HCT116 (cell line): ENCODE results near the gene UBE2S. TPM values are rescaled to one million over a fixed set of nuclear protein-coding genes. Genes with fewer than 3 reads are reported as not detected.

Experiments
- ATAC-seq: fragments of 200-7000 bp; cut with Tn5 transposase; 2 replicates; pipeline ENCODE4 v1.9.1; 2020; ENCODE audit warnings: mild to moderate bottlenecking, moderate library complexity
- BruUV-seq: library from RNA; stranded (reverse); fragments of 400-500 nt; replicated peaks from 2 replicates; lab custom pipeline; 2021; lab: Mats Ljungman, UMichigan
- CTCF ChIA-PET: fragments of 300-600 bp; sonication (Branson Sonifier 250); formaldehyde crosslinking; loops from one replicate; lab custom pipeline; 2021; ENCODE audit warnings: antibody characterized with exemption; lab: Charles Lee
- POLR2A ChIA-PET: fragments of 300-600, 350-600 bp; sonication (Branson Sonifier 250); formaldehyde crosslinking; loops from one replicate; lab custom pipeline; 2021; ENCODE audit warnings: antibody characterized with exemption; lab: Charles Lee
- RAD21 ChIA-PET, 2 experiments: fragments of 300-600 bp; sonication (Branson Sonifier 250); formaldehyde crosslinking; loops; one replicate each; lab custom pipeline; 2023; ENCODE audit warnings: low total read pairs in 2 of 2; ENCODE audit not compliant: uncharacterized antibody in 2 of 2, unreplicated experiment in 2 of 2, low non-redundant PET in 1 of 2; lab: Charles Lee
- DNase-seq: peaks from one replicate; pipeline ENCODE4 v3.0.0-alpha.2; 2010; ENCODE audit warnings: low read depth, low spot score
- H2AFZ ChIP-seq: fragments of 200-600 bp; shearing (Covaris generic), sonication (generic); 2 replicates; pipeline ENCODE4 v1.6.1; 2017; ENCODE audit warnings: low read depth, mixed run types, mixed read lengths, antibody characterized with exemption, low read length; ENCODE audit not compliant: poor library complexity, severe bottlenecking
- H3K27ac ChIP-seq: 2 replicates; pipeline ENCODE4 v1.5.1; 2012; ENCODE audit warnings: low read depth, low read length
- H3K27me3 ChIP-seq: fragments of 200-600 bp; sonication (generic); 2 replicates; pipeline ENCODE4 v1.6.1; 2016; ENCODE audit warnings: mixed run types, low read length, mixed read lengths; ENCODE audit not compliant: insufficient read depth
- H3K36me3 ChIP-seq, 2 experiments: fragments of 200-500 bp in 1 of 2; fragments of 200-600 bp in 1 of 2; sonication (Bioruptor generic) in 1 of 2; sonication (generic) in 1 of 2; 2 replicates each; pipeline versions ENCODE4 v1.5.1 to v1.6.1; 2014 to 2016; ENCODE audit warnings: low read length in 2 of 2, inconsistent platforms in 1 of 2, mixed read lengths in 1 of 2, mixed run types in 1 of 2; ENCODE audit not compliant: insufficient read depth in 2 of 2, control insufficient read depth in 1 of 2
- H3K4me1 ChIP-seq, 2 experiments: fragments of 200-600 bp in 1 of 2; sonication (generic) in 1 of 2; 2 replicates each; pipeline versions ENCODE4 v1.5.1 to v1.6.1; 2012 to 2017; ENCODE audit warnings: low read length in 2 of 2, inconsistent platforms in 1 of 2, mild to moderate bottlenecking in 1 of 2, mixed read lengths in 1 of 2, mixed run types in 1 of 2, moderate library complexity in 1 of 2; ENCODE audit not compliant: insufficient read depth in 2 of 2, control insufficient read depth in 1 of 2
- H3K4me2 ChIP-seq: fragments of 200-600 bp; sonication (generic); 2 replicates; pipeline ENCODE4 v1.6.1; 2017; ENCODE audit warnings: mixed run types, low read length, mixed read lengths
- H3K4me3 ChIP-seq, 2 experiments: fragments of 200-600 bp in 1 of 2; sonication (generic) in 1 of 2; replicated peaks in 1 of 2; 2 replicates each; pipeline ENCODE4 v1.5.1; 2011 to 2016; ENCODE audit warnings: low read length in 2 of 2, control low read depth in 1 of 2, low read depth in 1 of 2, mild to moderate bottlenecking in 1 of 2, mixed read lengths in 1 of 2, mixed run types in 1 of 2
- H3K79me2 ChIP-seq: fragments of 200-600 bp; sonication (generic); 2 replicates; pipeline ENCODE4 v1.6.1; 2017; ENCODE audit warnings: mild to moderate bottlenecking, mixed run types, low read length, moderate library complexity, mixed read lengths; ENCODE audit not compliant: insufficient read depth
- H3K9ac ChIP-seq: fragments of 200-600 bp; sonication (generic); 2 replicates; pipeline ENCODE4 v1.6.1; 2016; ENCODE audit warnings: low read length, mixed read lengths
- H3K9me2 ChIP-seq: fragments of 200-600 bp; sonication (generic), shearing (Covaris generic); 2 replicates; pipeline ENCODE4 v1.6.1; 2017; ENCODE audit warnings: mixed run types, mild to moderate bottlenecking, moderate library complexity; ENCODE audit not compliant: insufficient read depth
- H3K9me3 ChIP-seq, 2 experiments: fragments of 200-500 bp in 1 of 2; fragments of 200-600 bp in 1 of 2; sonication (Bioruptor generic) in 1 of 2; sonication (generic) in 1 of 2; 2 replicates each; pipeline ENCODE4 v1.6.1; 2014 to 2017; ENCODE audit warnings: low read length in 2 of 2, mixed read lengths in 2 of 2, inconsistent platforms in 1 of 2, low read depth in 1 of 2, mild to moderate bottlenecking in 1 of 2, mixed run types in 1 of 2, moderate library complexity in 1 of 2; ENCODE audit not compliant: control insufficient read depth in 1 of 2, insufficient read depth in 1 of 2
- H4K20me1 ChIP-seq: fragments of 200-600 bp; sonication (generic), shearing (Covaris generic); 2 replicates; pipeline ENCODE4 v1.6.1; 2017; ENCODE audit warnings: mixed run types, mild to moderate bottlenecking, moderate library complexity; ENCODE audit not compliant: insufficient read depth
- CBX3 ChIP-seq: IDR thresholded peaks from 2 replicates; pipeline ENCODE4 v1.6.1; 2012; ENCODE audit warnings: low read depth
- CEBPB ChIP-seq: IDR thresholded peaks from 2 replicates; pipeline ENCODE4 v1.6.1; 2012; ENCODE audit warnings: low read depth
- EGR1 ChIP-seq: IDR thresholded peaks from 2 replicates; pipeline ENCODE4 v1.6.1; 2012; ENCODE audit warnings: low read depth
- ELF1 ChIP-seq: IDR thresholded peaks from 2 replicates; pipeline ENCODE4 v1.6.1; 2012; ENCODE audit warnings: low read depth, borderline replicate concordance
- EZH2 ChIP-seq: fragments of 200-600 bp; sonication (generic); IDR thresholded peaks from 2 replicates; pipeline ENCODE4 v1.6.1; 2017; ENCODE audit warnings: antibody characterized with exemption, mixed run types
- EZH2phosphoT487 ChIP-seq: fragments of 200-600 bp; IDR thresholded peaks from 2 replicates; pipeline ENCODE4 v1.6.1; 2018; ENCODE audit warnings: antibody characterized with exemption, borderline replicate concordance
- JUND ChIP-seq: IDR thresholded peaks from 2 replicates; pipeline ENCODE4 v1.6.1; 2012
- POLR2A ChIP-seq: IDR thresholded peaks from 2 replicates; pipeline ENCODE4 v1.7.0; 2011; ENCODE audit warnings: borderline replicate concordance; ENCODE audit not compliant: insufficient read depth, insufficient read length; ENCODE audit errors: extremely low read depth
- POLR2AphosphoS5 ChIP-seq: IDR thresholded peaks from 2 replicates; pipeline ENCODE4 v1.6.1; 2011; ENCODE audit warnings: mild to moderate bottlenecking, low read depth, low read length, moderate library complexity
- SIN3A ChIP-seq: IDR thresholded peaks from 2 replicates; pipeline ENCODE4 v1.6.1; 2012; ENCODE audit warnings: low read depth
- SRF ChIP-seq: IDR thresholded peaks from 2 replicates; pipeline ENCODE4 v1.6.1; 2012; ENCODE audit warnings: low read depth
- TCF7L2 ChIP-seq: IDR thresholded peaks from 2 replicates; pipeline ENCODE4 v1.7.0; 2011; ENCODE audit warnings: borderline replicate concordance, inconsistent platforms; ENCODE audit not compliant: insufficient read depth, insufficient read length; ENCODE audit errors: extremely low read depth
- YY1 ChIP-seq: IDR thresholded peaks from 2 replicates; pipeline ENCODE4 v1.6.1; 2011; ENCODE audit warnings: low read length, low read depth, moderate library complexity, mild to moderate bottlenecking; ENCODE audit not compliant: insufficient replicate concordance; ENCODE audit errors: extremely low read depth
- ZFX ChIP-seq: fragments of 450-650 bp; IDR thresholded peaks from 2 replicates; pipeline ENCODE4 v1.6.1; 2017
- ZNF274 ChIP-seq: fragments of 200-500 bp; sonication (Bioruptor generic); IDR thresholded peaks from 2 replicates; pipeline ENCODE4 v1.6.1; 2014; ENCODE audit warnings: mild to moderate bottlenecking, low read depth, low read length, inconsistent platforms
- intact Hi-C: fragments of 100-400 bp; cut with micrococcal nuclease; formaldehyde crosslinking; loops from 2 replicates; pipeline ENCODE4 v1.10.0; 2022
- total RNA-seq: library from RNA; stranded (reverse); gene quantifications from one replicate; pipeline ENCODE4 v1.2.1, GENCODE V29; 2021; ENCODE audit not compliant: unreplicated experiment
- TF ChIP-seq, protein P1 (sequence below), 3 experiments: fragments of 200-600 bp in 1 of 3; sonication (generic) in 1 of 3; IDR thresholded peaks in 2 of 3; conservative IDR thresholded peaks in 1 of 3; 2 replicates each; pipeline ENCODE4 v1.5.1; 2012 to 2017; ENCODE audit warnings: low read depth in 2 of 3, low read length in 2 of 3, antibody characterized with exemption in 1 of 3, borderline replicate concordance in 1 of 3, control low read depth in 1 of 3, mild to moderate bottlenecking in 1 of 3, mixed read lengths in 1 of 3, mixed run types in 1 of 3, moderate library complexity in 1 of 3; ENCODE audit not compliant: insufficient read depth in 1 of 3
- TF ChIP-seq, protein P2 (sequence below): IDR thresholded peaks from 2 replicates; pipeline ENCODE4 v1.6.1; 2012
- TF ChIP-seq, protein P3 (sequence below): IDR thresholded peaks from 2 replicates; pipeline ENCODE4 v1.6.1; 2012
- TF ChIP-seq, protein P4 (sequence below): IDR thresholded peaks from 2 replicates; pipeline ENCODE4 v1.6.1; 2011; ENCODE audit warnings: mild to moderate bottlenecking, low read length, moderate library complexity; ENCODE audit not compliant: insufficient replicate concordance; ENCODE audit errors: extremely low read depth

The UBE2S gene
- total RNA-seq, 1 experiment from 2014 or later: 515 TPM

DNA sequence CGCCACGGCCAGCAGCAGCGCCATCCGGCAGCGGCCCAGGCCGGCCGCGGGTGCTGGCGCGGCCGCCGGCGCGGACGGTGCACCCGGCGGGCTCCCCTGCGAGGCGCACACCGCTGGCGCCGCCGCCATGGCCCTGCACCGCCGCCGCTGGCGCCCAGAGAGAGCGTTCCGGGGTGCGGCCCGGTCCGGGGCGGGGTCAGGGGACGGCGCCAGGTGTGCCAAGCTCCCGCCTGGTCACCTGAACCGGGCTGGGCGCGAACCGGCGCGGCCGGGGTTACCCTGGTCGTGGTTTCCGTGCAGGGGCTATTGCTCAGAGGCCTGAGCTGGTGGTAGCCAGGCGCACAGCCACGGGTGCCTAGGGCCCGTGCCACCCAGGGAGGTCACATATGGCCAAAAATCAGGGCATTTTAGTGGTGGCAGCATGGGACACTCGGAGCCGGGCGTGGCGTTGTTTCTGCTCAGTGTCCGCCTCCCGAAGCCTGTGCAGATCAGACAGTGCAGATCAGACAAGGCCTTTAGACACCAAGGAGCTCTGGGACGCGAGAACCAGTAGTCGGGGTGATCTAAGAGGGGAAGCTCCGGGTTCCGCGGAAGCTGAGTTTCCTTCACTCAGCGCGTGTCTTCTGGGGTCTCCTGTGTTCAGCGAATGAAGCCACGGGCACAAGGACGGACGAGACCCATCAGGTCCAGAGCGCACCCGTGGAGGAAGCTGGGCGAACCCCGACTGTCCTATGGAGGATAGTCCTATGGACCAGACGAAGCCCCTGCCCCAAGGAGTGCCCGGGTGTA, 23.3 kb downstream of the UBE2S start, which contains the start of gene TMEM238:
Gene TMEM238, minus strand, starts transcription at position 162 of the 789 bp plus-strand sequence. Its CDS starts 33 bp downstream, at position 129.
- Histone ChIP-seq H3K4me2 (peak within 1 kb of the TSS; percentile 99), H3K27ac (peak within 1 kb of the TSS; percentile 99), H3K9ac (peak within 1 kb of the TSS; percentile 94), H3K27me3 (no peaks in the 10 kb centered on the region), H3K36me3 (peaks cover 17 to 34% of the 10 kb centered on the region in 2 experiments), H3K9me3 (no peaks in the 10 kb centered on the region), H2AFZ (no peak within 1 kb of the TSS), H4K20me1 (peaks cover 29% of the 10 kb centered on the region; the same call in 1 of the 2 replicates), H3K4me3 (peak within 1 kb of the TSS; percentile 99 to 100), H3K79me2 (peaks cover 61% of the 10 kb centered on the region), H3K9me2 (no peaks in the 10 kb centered on the region), H3K4me1 (peaks cover 6 to 56% of the 10 kb centered on the region in 2 experiments; a peak in 3 of 4 replicates)
- no TSS peak for BruUV-seq
- RAD21 ChIA-PET: interaction anchor here (0.6 to 1.2 kb wide), 3 partner anchors 45 to 125 kb away, joined by 4 to 11 read pairs (median 4); partner anchors contain the start of genes KMT5C (in 1 of the 2) and PPP6R1 (in 1 of the 2)
- intact Hi-C loops: loop anchor here (2.0 to 5.0 kb wide), 2 partner anchors 46 to 82 kb away; partner anchors contain the start of gene KMT5C
- CTCF ChIA-PET: interaction anchor here (0.9 to 1.7 kb wide), 5 partner anchors 57 to 243 kb away, joined by 3 to 12 read pairs (median 3); no protein-coding TSS in a partner anchor
- ATAC-seq (peak; percentile 41), DNase-seq (no peak)
- POLR2A ChIA-PET: interaction anchor here (0.7 to 2.9 kb wide), 13 partner anchors 9 to 270 kb away, joined by 3 to 13 read pairs (median 5); partner anchors contain the start of genes HSPBP1, PPP6R1 and UBE2S
- no peak for TF ChIP-seq EZH2phosphoT487
- TF ChIP-seq YY1: no peak
- TF ChIP-seq JUND: no peak
- TF ChIP-seq, protein P1, sequence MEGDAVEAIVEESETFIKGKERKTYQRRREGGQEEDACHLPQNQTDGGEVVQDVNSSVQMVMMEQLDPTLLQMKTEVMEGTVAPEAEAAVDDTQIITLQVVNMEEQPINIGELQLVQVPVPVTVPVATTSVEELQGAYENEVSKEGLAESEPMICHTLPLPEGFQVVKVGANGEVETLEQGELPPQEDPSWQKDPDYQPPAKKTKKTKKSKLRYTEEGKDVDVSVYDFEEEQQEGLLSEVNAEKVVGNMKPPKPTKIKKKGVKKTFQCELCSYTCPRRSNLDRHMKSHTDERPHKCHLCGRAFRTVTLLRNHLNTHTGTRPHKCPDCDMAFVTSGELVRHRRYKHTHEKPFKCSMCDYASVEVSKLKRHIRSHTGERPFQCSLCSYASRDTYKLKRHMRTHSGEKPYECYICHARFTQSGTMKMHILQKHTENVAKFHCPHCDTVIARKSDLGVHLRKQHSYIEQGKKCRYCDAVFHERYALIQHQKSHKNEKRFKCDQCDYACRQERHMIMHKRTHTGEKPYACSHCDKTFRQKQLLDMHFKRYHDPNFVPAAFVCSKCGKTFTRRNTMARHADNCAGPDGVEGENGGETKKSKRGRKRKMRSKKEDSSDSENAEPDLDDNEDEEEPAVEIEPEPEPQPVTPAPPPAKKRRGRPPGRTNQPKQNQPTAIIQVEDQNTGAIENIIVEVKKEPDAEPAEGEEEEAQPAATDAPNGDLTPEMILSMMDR (IDR thresholded peaks at IDR 0.05 in 2 of 3, conservative IDR thresholded peaks at IDR 0.05 in 1 of 3; ENCODE audit: borderline replicate concordance in 1 of 3, insufficient read depth in 1 of 3, low read depth in 2 of 3, low read length in 2 of 3): no peak
- TF ChIP-seq SRF: no peak
- TF ChIP-seq, protein P2, sequence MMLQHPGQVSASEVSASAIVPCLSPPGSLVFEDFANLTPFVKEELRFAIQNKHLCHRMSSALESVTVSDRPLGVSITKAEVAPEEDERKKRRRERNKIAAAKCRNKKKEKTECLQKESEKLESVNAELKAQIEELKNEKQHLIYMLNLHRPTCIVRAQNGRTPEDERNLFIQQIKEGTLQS: no peak
- no peak for TF ChIP-seq ZNF274
- peak; percentile 85 for TF ChIP-seq ZFX
- TF ChIP-seq CBX3: no peak
- TF ChIP-seq, protein P3, sequence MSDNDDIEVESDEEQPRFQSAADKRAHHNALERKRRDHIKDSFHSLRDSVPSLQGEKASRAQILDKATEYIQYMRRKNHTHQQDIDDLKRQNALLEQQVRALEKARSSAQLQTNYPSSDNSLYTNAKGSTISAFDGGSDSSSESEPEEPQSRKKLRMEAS: peak; percentile 60
- no peak for TF ChIP-seq ELF1
- TF ChIP-seq EGR1: no peak
- peak; percentile 45 for TF ChIP-seq POLR2AphosphoS5
- TF ChIP-seq TCF7L2: no peak
- TF ChIP-seq, protein P4, sequence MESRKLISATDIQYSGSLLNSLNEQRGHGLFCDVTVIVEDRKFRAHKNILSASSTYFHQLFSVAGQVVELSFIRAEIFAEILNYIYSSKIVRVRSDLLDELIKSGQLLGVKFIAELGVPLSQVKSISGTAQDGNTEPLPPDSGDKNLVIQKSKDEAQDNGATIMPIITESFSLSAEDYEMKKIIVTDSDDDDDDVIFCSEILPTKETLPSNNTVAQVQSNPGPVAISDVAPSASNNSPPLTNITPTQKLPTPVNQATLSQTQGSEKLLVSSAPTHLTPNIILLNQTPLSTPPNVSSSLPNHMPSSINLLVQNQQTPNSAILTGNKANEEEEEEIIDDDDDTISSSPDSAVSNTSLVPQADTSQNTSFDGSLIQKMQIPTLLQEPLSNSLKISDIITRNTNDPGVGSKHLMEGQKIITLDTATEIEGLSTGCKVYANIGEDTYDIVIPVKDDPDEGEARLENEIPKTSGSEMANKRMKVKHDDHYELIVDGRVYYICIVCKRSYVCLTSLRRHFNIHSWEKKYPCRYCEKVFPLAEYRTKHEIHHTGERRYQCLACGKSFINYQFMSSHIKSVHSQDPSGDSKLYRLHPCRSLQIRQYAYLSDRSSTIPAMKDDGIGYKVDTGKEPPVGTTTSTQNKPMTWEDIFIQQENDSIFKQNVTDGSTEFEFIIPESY: no peak
- TF ChIP-seq SIN3A: peak; percentile 48; the same call in 1 of the 2 replicates
- no peak for TF ChIP-seq CEBPB
- TF ChIP-seq POLR2A: no peak
- TF ChIP-seq EZH2: no peak
